CD4-positive, alpha-beta T cell treated with Interleukin-6 for 4 hours (primary cell): Measurements from ENCODE around the gene BCL10.

Source experiments
- DNase-seq: peaks from one replicate; pipeline ENCODE4 v3.0.0-alpha.2; 2020; ENCODE audit warnings: mixed read lengths

BCL10 gene

DNA sequence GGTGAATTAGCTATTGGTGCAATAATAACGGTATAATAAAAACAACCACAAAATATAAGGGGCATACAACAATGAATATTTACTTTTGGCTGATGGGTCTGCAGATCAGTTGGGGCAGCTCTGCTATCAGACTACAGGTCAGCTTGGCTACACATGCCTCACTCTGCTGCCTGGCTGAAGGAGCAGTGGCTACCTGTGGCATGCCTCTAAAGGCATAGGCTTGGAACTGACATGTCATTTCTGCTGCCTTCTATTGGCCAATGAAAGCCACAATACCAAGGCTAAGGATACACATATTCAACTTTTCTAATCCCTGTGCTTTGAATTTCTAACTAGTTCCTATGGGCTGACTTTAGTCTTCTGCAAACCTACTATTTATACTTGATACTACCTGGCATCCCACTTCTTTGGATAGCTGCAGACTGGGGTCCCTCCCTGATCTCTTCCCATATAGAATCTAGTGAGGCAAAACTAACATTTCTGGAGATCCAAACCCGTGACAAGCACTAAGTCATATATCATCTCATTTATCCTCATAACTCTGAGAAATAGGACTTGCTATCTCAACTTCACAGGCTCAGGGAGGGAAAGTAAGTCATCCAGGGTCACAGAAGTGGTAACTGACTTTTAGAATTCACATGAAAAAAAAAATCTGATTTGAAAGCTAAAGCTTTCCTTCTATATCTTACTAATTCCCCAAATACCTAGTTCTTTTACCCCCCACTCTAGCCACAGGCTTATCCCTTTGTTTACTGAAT, 56.4 kb downstream of the BCL10 start:
- no peak for DNase-seq

- no peak for DNase-seq
Measured at GRCh38 chr1:85216697-85217096, 59.7 kb downstream of the BCL10 start.
